ENCODE measurements around the gene C10orf71.

The C10orf71 gene, protein sequence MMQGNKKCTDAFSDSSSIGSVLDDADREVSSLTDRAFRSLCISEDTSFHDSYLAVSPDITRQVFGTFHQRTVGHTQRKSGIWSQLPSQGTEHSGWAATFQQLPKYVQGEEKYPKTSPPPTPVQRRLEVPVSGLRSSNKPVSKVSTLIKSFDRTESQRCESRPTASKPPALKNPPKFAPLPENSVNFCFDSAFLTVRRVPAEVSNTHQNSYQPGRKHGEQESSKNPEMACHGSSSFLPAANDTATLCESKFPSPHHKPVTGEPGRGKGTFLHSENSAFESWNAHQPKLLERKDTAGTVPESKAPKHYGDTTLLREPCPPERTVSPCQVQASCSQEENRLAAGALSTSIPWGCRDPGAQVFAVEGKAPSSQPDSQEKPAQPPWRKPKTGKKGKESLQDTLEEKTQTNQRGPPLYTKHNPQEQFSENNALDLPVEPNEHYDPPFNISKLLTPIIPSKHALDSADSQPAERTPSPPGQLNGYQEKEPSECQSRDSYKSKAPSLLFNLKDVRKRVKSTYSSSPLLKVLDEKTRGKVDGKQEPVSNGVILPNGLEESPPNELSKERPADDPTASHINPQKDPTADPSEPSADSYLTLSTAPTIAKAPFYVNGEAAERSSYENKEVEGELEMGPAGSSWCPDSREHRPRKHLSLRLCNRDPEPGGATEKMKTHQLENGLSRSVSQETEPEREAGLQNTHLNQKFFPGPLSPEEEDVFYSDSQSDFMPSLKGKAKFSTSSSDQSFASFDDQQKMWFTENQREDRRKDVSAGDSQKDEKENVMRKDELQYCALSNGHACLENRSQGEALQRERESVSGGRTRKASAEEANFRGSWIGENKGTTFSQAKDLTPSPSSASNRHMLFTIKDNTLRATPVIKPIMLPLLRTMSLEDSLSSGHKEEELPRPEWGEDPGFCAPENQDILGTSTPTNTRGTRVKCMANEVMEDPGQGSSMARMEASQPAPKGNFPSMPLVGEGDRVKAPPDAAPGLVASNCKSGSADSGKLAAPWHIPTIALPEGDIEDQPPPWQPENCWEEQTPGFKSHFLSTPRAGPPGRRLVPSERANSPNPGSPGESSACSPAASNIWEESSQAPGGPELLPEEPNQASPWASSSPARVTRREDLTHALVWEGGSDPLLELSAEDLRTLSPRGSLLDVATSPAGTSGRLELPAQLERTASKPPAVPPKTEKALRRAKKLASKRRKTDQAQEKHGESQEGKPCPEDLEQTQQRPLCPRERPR (N-terminal part only)

GRCh38 chr10:49298983-49299815, at the start of gene C10orf71:
C10orf71 (plus strand) TSS chr10:49299170; CDS start chr10:49322546, 23,376 bp downstream.
- no peaks in the 10 kb centered on the region for H3K9me3 ChIP-seq (ENCODE audit: severe bottlenecking)
- peaks cover 4% of the 10 kb centered on the region for H3K27me3 ChIP-seq (ENCODE audit: insufficient read depth, poor library complexity, severe bottlenecking)
- H3K27ac ChIP-seq (ENCODE audit: poor library complexity, severe bottlenecking): no peak within 1 kb of the TSS
- no peak for TF ChIP-seq CTCF (IDR thresholded peaks at IDR 0.05; ENCODE audit: poor library complexity, severe bottlenecking)
- no peak for DNase-seq (ENCODE audit: low spot score)
- no peaks in the 10 kb centered on the region for H3K36me3 ChIP-seq (ENCODE audit: low read depth)
- ATAC-seq (ENCODE audit: low read depth): no peak
- H3K4me3 ChIP-seq (ENCODE audit: severe bottlenecking): no peak within 1 kb of the TSS
- no peaks in the 10 kb centered on the region for H3K4me1 ChIP-seq (ENCODE audit: insufficient read depth, poor library complexity, severe bottlenecking)

DNA sequence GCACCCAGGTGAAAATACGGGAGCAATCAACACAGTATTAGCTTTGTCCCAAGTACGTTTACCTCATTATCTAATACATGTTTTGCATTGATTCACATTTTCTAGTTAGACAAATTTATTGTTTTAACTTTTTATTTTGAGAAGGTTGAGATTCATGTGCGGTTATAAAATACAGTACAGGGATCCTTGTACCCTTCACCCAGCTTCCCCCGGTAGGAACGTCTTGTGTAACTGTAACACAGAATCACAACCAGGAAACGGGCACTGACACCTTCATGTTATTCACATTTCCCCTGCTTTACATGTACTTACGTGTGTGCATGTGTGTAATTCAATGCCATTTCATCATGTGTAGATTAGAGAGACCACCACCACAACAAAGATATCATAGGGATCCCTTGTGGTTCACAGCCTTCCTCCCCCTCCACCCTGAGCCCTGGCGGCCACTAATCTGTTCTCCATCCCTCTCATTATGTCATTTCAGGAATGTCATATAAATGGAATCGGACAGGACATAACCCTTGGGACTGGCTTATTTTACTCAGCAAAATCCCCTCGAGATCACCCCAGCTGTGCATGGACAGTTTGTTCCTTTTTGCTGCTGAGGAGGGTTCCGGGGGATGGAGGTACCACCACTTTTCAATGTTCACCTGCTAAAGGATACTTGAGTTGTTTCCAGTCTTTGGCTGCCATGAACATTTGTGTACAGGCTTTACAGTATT, 46.5 kb upstream of the C10orf71 start:
- Histone ChIP-seq H3K27ac (ENCODE audit: poor library complexity, severe bottlenecking) (no peak overlapping the region), H3K36me3 (ENCODE audit: low read depth) (no peaks in the 10 kb centered on the region)
- no peak for ATAC-seq (ENCODE audit: low read depth)

GRCh38 chr10:49253340-49253906, 45.5 kb upstream of the C10orf71 start:
- TF ChIP-seq CTCF (IDR thresholded peaks at IDR 0.05; ENCODE audit: poor library complexity, severe bottlenecking): no peak
- DNase-seq (ENCODE audit: low spot score): no peak
- no peak for ATAC-seq (ENCODE audit: low read depth)
- H3K9me3 ChIP-seq (ENCODE audit: severe bottlenecking): no peaks in the 10 kb centered on the region
- no peak overlapping the region for H3K27ac ChIP-seq (ENCODE audit: poor library complexity, severe bottlenecking)
- H3K36me3 ChIP-seq (ENCODE audit: low read depth): no peaks in the 10 kb centered on the region
- H3K27me3 ChIP-seq (ENCODE audit: insufficient read depth, poor library complexity, severe bottlenecking): no peaks in the 10 kb centered on the region
- H3K4me1 ChIP-seq (ENCODE audit: insufficient read depth, poor library complexity, severe bottlenecking): no peaks in the 10 kb centered on the region
- H3K4me3 ChIP-seq (ENCODE audit: severe bottlenecking): no peak overlapping the region

More for the DNA sequence above, 46.5 kb upstream of the C10orf71 start:
- Histone ChIP-seq H3K4me3 (ENCODE audit: severe bottlenecking) (no peak overlapping the region), H3K27me3 (ENCODE audit: insufficient read depth, poor library complexity, severe bottlenecking) (no peaks in the 10 kb centered on the region), H3K9me3 (ENCODE audit: severe bottlenecking) (no peaks in the 10 kb centered on the region), H3K4me1 (ENCODE audit: insufficient read depth, poor library complexity, severe bottlenecking) (no peaks in the 10 kb centered on the region)
- TF ChIP-seq CTCF (IDR thresholded peaks at IDR 0.05; ENCODE audit: poor library complexity, severe bottlenecking): no peak
- DNase-seq (ENCODE audit: low spot score): no peak

- Histone ChIP-seq H3K9me3 (ENCODE audit: severe bottlenecking) (no peaks in the 10 kb centered on the region), H3K4me1 (ENCODE audit: insufficient read depth, poor library complexity, severe bottlenecking) (no peaks in the 10 kb centered on the region), H3K27ac (ENCODE audit: poor library complexity, severe bottlenecking) (no peak overlapping the region), H3K36me3 (ENCODE audit: low read depth) (no peaks in the 10 kb centered on the region), H3K4me3 (ENCODE audit: severe bottlenecking) (no peak overlapping the region), H3K27me3 (ENCODE audit: insufficient read depth, poor library complexity, severe bottlenecking) (no peaks in the 10 kb centered on the region)
- ATAC-seq (ENCODE audit: low read depth): no peak
- TF ChIP-seq CTCF (IDR thresholded peaks at IDR 0.05; ENCODE audit: poor library complexity, severe bottlenecking): no peak
- DNase-seq (ENCODE audit: low spot score): no peak
These were observed 44.8 kb upstream of the C10orf71 start for GRCh38 chr10:49254150-49254549.
